ENCODE results near the gene C2orf92.

GRCh38 chr2:97688062-97688827 is 18.7 kb downstream of the C2orf92 start:
- TF ChIP-seq CTCF (IDR thresholded peaks at IDR 0.05; ENCODE audit: low read depth, low read length, poor library complexity, severe bottlenecking) (no peak), EZH2phosphoT487 (IDR thresholded peaks at IDR 0.05; ENCODE audit: borderline replicate concordance, low read length) (no peak)
